NOMO-1 treated with DMSO at 0.1 percent for 48 hours (cell line): Measurements from ENCODE around the gene DCAKD.

Source experiments
- DNase-seq: peaks from one replicate; lab custom pipeline; 2025; ENCODE audit not compliant: unreplicated experiment; lab: John Stamatoyannopoulos, UW

DCAKD gene

GRCh38 chr17:44977065-44977464 lies 74.4 kb downstream of the DCAKD start:
- DNase-seq: no peak

DNA sequence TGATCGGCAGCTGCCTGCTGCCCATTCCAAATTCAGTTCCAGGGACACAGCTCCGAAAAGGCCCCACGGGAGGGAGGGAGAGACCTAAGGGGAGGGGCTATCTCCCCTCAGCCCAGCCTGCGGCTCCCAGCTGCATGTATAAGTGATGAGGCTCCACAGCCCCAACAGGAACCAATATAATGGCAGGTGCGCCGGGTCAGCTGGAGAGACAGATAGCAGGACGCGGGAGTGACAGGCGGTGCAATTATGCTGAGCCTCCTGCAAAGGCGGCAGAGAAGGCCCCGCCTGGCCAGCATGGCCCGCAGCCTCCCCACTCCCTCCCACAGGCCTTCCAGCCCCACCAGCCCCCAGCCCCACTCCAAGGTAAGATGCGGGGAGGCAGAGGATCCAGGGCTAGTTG lies 75.2 kb downstream of the DCAKD start:
- no peak for DNase-seq
